GM18505 (cell line): ENCODE results near the gene NPC1L1.

Experiments
- ATAC-seq: cut with Tn5 transposase; IDR thresholded peaks from one replicate; pipeline ENCODE4 v1.9.1; 2021; ENCODE audit not compliant: unreplicated experiment
- POLR2A ChIP-seq: IDR thresholded peaks from 4 replicates; pipeline ENCODE4 v1.6.1; 2011; ENCODE audit warnings: borderline replicate concordance; ENCODE audit not compliant: insufficient read depth, insufficient read length; ENCODE audit errors: extremely low read depth

The NPC1L1 gene

DNA sequence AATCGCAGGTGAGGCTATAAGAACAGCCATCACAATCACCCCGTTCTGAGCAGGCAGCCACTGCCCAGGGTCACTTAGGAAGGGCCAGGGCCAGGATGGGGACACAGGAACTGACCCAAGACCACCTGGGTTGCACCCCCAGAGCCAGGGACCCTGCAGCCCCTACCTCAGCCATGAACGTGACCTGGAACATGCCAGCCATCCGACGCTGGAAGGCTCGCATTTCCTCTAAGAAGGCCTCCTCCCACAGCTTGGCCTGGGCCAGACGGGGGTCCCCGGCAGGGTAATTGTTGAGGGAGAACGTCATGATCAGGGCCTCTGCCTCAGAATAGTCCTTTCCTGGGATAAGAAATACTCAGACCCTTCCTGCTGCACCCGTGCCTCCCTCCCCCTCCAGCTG, 5.0 kb downstream of the NPC1L1 start:
- TF ChIP-seq POLR2A = no peak
- ATAC-seq = no peak

DNA sequence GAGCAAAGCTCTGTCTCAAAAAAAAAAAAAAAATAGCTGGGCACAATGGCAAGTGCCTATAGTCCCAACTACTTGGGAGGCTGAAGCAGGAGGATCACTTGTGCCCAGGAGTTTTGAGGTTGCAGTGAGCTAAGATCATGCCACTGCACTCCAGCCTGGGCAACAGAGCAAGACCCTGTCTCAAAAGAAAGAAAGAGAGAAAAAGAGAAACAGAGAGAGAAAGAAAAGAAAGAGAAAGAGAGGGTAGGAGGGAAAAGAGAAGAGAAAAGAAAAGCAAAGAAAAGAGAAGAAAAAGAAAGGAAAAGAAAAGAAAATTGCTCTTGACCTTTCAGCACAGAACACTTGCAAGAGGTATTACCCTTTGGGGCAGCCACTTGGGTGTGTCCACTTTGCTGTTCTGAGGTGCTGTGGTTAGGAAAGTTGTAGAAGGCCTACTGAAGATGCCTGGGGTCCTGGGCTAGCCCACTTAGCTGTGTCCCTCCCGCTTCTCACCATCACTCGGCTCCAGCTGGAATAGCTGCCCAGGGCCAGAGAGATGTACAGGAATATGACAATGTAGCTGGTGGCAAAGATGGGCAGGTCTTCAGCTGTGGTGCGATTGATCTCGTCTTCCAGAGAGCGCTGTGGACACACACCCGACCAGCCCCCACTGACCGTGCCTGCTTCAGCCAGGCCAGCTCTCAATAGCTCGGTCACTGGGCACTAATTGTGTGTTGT, 5.6 kb downstream of the NPC1L1 start:
- no peak for TF ChIP-seq POLR2A
- ATAC-seq = no peak

DNA sequence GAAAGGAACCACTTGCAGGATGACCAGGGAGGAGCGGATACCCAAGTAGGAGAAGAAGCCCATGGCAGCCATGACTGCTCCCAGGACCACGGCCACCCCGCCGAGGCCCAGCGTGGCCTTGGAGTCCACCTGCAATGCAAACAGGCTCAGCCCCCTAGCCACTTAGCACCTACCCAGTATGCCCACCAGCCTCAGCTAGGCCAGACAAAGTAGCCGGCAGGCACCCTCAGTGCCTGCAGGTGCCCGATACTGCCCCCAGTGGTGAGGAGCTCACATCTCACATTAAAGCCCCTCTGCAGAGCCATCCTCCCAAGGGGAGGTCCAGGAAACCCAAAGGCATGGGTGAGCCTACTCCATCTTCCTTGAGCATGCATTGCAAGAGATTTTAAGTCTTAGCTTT, 6.6 kb downstream of the NPC1L1 start:
- no peak for TF ChIP-seq POLR2A
- no peak for ATAC-seq

DNA sequence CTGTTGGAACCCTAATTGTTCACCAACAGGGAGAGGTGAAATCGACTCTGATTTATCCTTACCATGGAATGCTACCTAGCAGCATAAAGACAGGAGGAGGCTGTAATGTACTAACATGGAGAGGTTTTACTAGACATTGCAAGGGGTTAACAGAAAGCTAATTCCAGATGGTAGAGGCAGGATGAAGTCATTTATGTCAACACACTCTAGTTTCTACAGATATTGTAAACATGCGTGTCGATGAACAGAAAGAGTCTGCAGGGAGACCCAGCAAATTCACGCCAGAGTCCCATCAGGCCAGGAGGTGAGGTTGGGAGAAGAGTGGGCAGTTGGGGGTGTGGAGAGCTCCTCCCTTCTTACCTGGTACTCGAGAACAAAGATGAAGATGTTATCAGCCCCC, 7.0 kb downstream of the NPC1L1 start:
- ATAC-seq = no peak
- TF ChIP-seq POLR2A = no peak

DNA sequence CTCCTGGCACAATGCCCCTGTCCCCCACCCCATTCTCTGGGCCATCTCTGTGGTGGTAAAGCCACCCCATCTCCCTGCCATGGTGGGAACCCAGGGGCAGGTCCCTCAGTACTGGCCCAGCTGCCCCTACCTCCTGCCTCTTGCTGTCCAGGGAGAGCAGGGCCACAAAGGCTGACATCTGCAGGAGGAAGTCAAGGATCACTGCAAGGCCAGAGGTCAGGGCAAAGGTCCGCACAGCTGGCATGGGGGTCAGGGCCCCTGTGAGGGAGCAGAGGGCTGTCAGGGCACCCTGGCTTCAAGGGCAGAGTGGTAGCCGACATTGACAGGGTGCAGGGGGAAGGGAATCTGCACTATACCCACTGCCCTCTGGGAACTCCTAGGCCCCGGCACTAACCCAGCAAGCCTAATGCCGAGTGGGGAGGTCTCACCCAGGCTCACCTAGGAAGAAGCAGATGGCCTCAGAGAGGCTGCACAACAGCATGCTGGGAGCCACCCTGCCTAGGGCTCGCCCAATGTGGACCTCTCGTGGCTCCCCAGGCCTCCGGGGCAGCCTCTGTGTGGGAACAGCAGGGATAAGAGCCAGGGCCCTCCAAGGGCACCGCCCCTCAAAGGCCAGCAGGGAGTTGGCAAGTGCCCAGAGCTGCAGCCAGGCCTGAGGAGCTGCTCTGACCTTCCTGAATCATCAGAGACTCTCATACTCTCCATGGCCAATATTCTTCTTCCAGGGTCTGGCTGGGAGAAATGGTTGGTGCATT, 7.7 kb downstream of the NPC1L1 start:
- TF ChIP-seq POLR2A = no peak
- ATAC-seq = no peak

DNA sequence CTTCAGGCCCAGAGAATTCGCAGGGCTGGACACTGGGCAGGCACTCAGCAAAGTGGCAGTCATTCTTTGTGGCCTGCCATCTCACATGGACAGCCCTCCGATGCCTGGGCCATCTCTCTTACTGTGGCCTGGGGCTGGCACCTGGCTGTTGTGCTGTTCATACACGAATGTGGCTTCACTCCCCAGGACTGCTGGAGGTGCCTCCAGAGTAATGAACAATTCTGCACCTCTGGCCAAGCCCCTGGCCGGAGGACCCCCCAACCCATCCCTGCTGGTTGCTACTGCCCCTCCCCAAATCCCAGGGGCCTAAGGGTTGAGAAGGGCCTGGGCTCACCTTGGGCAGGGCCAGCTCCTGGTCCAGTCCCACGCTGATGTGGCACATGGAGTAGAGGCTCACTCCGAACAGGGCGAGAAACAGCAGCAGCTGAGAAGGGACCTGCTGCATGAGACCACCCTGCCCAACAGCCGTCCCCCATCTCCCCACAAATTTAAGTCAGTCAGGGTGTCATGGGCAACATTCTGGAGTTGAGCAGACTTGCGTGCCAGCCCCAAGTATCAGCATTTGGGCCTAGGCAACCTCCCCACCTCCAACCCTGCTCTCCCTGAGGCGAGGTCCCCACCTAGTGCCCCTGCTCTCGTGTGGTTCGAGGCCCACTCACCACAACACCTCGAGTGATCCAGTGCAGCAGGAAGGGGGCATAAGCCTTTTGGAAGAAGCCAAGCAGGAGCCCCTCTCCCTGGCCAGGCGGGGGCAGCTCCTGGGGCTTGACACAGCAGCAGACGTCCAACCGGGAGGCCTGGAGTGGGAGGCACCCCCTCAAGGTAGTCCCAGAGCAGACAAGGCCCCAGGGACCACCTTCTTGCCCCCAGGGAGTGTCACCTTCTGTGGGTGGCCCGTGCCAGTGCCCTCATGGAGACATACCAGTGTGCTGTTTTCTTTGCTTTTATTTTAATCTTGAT, 9.4 kb downstream of the NPC1L1 start:
- no peak for TF ChIP-seq POLR2A

DNA sequence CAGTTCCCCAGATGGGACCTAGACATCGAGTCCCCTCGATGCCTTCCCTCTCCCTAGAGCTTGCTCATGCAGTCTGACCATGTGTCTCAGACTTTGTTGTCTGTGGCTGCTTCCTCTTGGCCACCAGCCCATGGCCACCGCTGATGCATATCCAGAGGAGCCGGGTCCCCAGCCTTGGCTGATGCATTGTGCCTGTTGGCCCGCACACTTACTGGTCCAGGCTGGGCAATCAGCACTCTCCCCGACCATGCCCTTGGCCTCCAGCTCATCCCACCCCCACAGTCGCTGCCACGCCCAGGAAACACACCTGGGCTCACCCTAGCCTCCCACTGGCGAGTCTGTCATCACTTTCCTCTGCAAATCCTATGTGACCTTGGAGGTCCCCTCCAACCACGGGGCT, 10.1 kb downstream of the NPC1L1 start:
- no peak for TF ChIP-seq POLR2A
- no peak for ATAC-seq

More for the DNA sequence above, 9.4 kb downstream of the NPC1L1 start:
- no peak for ATAC-seq

DNA sequence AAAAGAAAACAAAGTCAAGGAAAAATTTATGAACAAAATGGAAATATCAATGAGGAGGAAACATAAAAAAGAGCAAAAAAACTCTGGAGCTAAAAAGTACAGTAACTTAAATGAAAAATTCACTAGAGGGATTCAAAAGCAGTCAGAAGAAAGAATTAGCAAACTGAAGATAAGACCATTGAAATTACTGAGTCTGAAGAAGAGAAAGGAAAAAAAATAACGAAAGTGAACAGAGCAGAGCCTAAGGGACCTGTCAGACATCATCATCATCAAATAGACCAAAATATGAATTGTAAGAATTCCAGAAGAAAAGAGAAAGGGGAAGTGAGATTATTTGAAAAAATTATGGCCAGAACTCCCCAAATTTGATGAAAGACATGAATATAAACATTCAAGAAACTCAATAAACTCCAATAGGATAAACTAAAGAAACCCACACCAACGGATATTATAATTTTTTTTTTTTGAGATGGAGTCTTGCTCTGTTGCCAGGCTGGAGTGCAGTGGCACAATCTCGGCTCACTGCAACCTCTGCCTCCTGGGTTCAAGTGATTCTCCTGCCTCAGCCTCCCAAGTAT, 16.2 kb downstream of the NPC1L1 start:
- no peak for ATAC-seq
- TF ChIP-seq POLR2A = no peak

DNA sequence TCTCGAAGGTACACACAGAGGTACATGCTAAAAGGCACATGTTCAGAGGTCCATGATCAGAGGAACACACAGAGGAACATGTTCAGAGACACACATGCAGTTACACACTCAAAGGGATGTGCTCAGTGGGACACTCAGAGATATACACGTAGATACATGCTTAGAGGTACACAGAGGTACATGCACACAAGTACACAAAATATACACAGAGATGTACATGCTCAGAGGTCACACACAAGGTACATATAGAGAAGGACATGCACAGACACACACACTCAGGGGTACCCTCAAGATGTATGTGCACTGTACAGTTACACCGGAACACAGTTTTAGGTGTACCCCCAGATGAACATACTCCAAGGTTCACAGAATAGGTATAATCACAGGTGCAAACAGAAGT, 18.8 kb downstream of the NPC1L1 start:
- no peak for ATAC-seq
- no peak for TF ChIP-seq POLR2A

DNA sequence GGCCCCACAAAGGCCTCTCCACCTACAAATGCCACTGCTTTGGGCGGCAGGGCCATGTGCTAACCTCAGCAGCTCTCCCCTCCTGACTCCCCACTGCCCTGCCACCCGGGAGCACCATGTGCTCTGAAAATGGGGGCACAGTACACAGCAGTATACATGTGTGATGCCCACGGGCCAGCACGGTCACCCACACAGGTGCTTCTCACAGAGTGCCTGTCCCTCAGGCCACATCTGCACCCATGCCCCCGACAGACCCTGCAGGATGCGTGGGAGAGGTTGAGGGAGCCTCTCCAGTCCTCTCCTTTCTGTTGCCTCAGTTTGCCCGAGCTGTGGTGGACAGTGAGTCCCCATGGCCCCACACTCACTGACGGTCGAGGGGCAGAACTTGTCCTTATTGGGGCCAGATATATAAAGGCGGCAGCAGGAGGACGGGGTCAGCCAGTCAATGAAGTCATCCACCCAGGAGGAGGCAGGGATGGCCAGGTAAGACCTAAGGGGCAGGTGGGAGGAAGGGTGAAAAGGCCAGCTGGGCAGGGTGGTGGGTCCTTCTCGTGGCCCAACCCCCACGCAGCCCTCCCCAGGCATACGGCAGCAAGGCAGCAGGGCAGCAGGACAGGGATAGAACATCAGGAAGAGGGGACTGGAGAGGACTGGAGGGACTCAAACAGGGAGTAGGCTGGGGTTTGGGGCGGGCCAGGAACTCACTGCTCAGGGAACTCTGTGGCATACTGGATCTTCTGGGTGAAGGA, 19.6 kb downstream of the NPC1L1 start:
- TF ChIP-seq POLR2A = no peak
- no peak for ATAC-seq

DNA sequence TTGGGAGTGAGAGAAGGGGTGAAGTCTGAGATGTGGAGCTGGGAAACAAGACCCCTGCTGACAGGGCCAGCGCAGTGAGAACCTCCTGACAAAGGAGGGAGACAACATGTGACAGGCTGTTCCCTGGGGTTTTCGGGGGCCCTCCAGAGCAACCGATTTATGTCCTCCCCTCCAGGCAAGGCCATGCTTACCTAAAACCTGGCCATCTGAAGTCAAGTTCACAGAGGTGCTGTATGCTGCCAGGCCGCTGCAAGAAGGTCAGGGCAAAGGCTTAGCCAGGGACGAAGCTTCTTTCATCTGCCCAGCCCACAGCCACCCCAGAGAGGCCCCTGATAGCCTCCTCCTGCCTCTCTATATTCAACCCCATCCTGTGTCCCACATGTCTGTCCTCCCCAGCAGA, 20.6 kb downstream of the NPC1L1 start:
- no peak for ATAC-seq
- TF ChIP-seq POLR2A = no peak

DNA sequence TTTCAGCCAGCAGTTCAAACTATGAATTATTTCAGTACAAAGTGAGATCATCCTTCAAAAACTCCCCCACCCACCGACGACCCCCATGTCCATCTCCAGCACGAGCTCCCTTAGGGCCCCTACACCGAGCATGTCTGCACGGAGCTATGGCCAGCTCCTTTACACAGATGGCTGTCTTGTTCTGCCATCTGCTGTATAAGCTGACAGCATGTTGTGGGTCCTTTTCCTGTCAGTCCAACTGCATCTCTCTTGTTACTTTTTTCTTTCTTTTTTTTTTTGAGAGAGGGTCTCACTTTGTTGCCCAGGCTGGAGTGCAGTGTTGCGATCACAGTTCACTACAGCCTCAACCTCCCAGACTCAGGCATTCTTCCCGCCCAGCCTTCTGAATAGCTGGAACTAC, 21.6 kb downstream of the NPC1L1 start:
- TF ChIP-seq POLR2A = no peak
- no peak for ATAC-seq
